Measurements from ENCODE around the gene GRID1.

Gene GRID1

DNA sequence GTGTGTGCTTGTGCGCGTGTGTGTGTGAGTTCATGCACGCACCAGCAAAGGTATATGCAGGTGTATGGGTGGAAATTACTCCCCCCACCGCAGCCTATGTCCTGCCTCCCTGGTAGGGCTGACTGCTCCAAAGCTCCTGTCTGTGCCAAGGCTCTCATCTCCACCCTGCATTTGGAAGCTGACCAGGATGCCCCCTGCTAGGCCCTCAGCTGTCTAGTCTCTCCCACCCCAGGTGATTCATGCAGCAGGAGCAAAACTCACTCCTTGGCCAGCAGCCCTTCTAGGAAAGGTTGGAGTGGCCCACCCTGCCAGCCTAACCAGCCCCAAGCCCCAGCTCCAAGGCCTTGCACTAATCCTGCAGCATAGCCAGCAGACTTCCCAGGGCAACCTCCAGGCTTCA is 148.4 kb downstream of the GRID1 start:
- DNase-seq (ENCODE audit: low read depth in 1 of 2, low spot score in 1 of 2), result no peak

DNA sequence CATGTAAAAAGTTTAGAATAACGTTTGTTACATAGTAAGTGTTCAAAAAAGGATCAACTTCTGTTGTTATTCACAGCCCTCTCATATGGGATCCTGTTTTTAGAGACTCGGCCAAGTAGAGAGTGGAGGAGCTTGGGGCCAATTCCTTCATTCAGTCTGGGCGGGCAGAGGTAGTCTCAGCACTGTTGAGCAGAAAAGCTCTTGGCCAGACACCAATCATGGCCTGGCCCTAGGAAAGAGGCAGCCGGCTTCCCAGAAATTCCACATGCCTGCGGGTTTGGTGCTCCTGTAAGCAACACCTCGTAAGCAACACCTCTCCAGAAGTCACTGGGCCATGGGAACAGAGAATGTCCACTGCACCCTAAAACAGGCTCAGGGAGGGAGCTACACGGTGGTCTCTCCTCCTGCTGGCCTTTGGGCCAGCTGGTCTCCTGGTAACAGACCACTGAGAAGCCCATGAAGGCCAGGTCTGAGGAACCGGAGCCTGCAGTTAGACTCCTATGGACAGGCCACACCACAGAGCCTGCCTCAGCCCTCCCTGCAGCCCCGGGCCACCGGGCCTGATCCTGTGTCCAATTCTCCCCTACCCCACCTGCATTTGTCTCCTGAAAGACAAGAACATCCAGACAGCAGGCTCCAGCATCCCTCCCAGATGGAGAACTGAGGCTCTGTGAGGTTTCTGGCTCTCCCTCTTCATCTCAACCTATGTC is 149.1 kb downstream of the GRID1 start:
- no peak for DNase-seq (ENCODE audit: low read depth in 1 of 2, low spot score in 1 of 2)

DNA sequence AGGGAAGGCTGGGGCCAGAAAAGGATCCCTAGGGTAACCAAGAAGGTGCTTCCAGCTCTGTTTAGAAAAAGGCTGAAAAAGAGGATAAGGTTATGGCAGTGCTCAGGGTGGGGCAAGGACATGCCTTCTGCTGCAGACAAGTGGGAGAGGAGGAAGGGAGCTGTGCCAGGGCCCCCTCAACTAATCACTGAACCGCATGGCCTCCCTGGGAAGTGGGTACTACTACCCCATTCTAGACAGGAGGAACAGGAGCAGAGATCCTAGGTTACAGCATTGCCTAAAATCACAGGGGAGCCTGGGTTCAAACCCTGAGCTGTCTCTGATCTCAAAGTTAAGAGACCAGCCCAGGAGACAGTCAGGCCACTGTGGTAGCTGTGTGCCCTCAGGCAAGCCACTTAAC is 149.7 kb downstream of the GRID1 start:
- DNase-seq (ENCODE audit: low read depth in 1 of 2, low spot score in 1 of 2), result no peak

DNA sequence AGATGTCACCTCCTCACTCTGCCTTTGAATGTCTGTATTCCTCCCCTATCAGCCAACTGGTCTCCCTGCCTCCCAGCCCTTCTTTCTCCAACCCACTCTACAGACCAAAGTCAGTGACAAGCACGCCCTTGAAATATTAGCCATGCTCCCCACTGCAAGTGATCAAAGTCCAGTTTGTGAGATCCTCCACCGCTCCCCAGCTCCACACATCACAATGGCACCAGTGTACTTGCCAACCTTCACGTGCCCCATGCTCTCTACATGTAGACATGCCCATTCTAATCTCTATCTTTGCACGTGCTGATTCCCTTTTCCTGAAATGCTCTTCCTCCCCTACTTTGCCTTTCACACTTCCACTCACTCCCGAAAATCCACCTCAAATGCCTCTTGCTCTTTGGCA is 150.9 kb downstream of the GRID1 start:
- DNase-seq (ENCODE audit: low read depth in 1 of 2, low spot score in 1 of 2), result no peak

DNA sequence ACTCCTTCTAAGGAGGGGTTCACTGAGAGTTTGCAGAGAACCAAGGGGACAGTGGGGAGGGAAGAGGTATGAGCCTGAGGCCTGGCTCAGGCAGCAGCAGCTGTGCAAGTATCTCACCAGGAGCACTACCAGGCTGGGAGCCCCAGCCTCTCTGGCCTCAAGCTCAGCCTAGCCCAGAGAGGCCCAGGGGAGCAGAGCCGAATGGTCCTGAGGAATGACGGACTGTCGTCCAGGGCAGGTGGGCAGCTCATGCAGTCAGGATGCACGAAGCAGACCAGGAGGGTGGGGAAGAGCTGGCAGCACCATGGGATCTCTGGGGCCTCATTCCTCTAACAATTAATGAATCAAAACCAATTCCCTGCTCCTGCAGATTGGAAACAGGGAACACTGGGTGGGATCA is 151.5 kb downstream of the GRID1 start:
- no peak for DNase-seq (ENCODE audit: low read depth in 1 of 2, low spot score in 1 of 2)

DNA sequence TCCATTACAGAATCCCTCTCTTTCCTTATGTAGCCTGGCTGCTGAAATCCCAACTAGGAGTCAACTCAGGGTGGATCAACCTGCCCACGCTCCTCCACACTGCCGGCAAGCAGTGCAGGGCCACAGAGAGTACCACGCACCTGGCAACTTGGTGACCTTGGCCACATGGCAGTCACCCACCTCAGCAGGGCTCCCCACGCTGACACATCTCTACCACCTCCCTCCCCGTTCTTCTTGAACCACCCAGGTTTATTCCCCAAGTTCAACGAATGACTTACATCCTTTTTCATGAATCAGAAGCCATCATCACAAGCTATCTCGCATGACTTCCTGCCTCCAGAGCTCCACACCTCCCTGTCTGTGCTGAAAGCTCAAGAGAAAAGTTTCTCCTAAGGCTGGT is 153.4 kb downstream of the GRID1 start:
- DNase-seq (ENCODE audit: low read depth in 1 of 2, low spot score in 1 of 2), result no peak

DNA sequence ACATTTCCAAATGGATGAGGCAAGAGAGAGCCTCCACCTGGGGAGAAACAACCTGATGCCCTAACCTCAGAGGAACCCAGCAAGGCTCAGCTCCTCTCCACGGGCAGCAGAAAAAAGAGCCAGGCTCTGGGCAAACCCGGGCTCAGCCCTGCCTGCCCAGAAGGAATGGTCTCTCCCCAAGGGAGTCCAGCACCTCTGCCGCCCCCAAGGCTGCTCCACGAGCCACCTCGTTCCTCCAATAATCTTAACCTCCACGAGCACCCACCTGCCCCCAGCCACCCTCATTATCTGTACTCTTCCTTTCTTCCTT is 154.2 kb downstream of the GRID1 start:
- no peak for DNase-seq (ENCODE audit: low read depth in 1 of 2, low spot score in 1 of 2)

DNA sequence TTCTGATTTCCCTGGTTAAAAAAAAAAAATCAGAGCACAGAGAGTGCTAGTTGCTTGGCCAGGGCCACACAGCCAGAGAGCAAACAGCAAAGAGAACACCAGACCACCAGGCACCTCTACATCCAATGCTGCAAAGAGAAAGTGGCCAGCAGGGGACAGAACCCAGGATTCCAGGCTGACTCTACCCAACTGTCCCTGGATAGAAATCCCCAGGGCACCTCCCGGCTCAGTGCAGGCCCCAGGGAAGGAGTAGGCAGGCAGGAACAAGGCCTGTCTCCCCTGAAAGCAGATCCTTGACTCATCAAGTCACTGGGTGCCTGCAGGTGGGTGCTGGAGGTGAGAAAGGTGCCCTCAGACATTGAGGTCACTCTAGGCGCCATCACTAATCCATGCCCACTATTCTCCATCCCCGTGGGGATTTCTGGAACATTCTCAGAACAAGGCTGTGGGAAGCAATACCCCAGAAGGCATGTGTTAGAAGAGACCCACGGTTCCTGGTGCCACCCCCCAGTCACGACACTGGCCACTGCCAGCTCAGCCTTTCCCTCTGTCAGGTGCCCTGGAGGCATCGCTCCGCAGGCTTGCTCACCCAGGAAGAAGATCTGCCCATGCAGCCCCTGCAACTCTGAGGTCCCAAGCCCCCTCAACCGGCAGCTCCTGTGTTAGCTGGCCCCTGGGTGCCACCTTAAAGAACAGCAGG is 154.8 kb downstream of the GRID1 start:
- DNase-seq (ENCODE audit: low read depth in 1 of 2, low spot score in 1 of 2), result no peak

DNA sequence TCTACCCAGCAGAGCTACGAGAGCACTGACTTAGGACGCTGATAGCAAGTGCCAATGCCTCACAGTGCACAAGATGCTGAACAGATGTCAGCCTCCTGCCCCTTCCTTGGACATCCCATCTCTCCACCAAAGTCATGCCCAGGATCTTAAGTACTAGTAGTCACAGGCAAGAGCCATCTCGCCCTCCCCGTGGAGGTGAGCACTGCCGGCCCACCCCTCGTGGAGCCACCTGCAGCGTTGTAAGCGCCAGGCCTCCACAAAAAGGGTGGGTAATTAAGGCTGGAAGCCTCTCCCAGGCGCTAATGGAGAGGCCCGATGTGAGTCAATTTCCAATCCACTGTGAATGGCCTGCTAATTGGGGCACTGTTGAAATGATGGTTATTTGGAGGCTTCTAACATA is 156.2 kb downstream of the GRID1 start:
- no peak for DNase-seq (ENCODE audit: low read depth in 1 of 2, low spot score in 1 of 2)

DNA sequence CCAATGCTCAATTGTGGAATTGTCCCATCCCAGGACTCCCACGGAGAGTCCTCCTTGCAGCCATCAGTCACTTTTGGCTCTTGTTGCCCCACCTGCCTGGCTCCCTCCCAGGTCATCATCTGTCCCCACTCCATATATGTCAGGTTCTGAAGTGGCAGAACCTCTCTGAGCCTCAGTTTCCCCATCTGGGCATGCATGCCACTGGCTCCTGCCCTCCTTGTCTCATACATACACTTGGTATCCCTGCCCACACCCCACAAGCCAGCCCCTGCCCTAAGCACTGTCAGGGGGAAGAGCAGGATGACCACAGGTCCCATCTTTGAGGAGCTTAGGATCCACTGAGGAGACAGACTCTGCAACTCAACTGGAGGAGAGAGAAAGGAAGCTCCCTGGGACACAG is 156.9 kb downstream of the GRID1 start:
- DNase-seq (ENCODE audit: low read depth in 1 of 2, low spot score in 1 of 2), result no peak

DNA sequence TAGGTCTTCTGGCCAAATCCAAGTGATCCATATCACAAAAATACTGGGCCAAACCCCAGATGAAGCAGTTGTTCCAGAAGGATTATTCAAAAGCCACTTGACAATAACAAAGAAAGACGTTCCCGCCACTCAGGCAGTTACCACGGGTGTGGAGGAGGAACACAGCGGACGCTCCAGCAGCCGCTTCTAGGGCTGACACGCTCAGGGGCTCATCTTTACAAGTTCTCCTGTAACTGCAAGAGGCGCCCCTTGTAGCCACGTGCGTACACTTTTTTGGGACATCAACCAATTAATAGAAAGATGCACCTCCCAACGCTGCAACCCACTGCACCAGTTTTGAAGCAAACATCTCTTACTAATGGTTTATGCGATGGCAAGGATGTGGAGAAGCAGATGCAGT is 159.4 kb downstream of the GRID1 start:
- no peak for DNase-seq (ENCODE audit: low read depth in 1 of 2, low spot score in 1 of 2)

DNA sequence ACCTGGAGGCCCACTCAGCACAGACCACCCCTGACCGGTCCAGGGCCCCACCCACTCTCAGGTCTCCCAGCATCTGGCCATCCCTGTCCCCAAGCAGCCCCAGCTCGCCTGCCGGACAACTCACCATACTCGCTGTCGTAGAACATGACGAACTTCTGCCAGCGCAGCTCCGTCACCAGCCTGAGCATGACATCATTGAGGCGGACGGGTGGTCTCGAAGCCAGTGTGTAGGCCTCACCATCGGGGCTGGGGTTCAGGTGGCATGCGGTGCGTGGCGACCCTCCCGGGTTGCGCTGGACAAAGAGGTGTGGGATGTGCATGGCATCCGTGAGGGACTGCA is 160.4 kb downstream of the GRID1 start:
- DNase-seq (ENCODE audit: low read depth in 1 of 2, low spot score in 1 of 2), result no peak

DNA sequence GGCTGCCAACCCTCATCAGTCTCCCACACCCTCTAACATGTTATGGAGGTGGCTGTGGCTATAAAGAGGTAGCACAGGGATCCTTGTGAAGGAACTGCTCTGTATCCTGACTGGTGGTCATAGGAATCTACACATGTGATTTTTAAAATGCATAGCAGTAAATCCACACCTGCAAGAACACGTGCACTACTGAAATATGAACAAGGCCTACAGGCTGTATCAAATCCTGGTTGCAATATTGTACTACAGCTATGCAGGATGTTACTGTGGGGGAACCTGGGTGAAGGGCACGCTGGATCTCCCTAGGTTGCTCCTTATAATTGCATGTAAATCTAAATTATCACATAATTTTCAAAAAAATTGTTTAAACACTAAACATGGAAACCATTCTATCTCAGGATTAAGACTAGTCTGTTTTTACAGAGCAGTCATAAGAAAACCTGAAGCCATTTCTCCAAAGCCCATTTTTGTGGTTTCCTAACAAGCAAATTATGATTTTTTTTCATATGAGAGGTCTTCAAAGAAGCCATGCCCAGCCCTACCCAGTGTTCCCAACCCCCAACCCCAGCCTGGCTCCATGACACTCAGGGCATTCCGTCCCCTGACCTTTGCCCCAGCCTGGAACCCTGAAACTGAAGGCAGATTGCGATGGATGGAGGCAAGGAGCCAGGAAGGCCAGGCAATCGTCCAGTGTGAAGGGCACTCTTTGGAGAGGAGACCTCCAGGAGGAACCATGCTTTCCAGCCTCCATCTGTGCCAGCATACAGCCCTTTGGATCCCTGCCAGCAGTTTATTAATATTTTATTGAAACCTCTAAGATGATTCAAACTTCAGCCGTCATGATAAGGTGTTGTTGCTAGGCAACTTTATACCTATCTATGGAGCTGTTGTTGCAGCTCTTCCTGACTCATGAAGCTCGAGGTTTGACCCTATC is 161.0 kb downstream of the GRID1 start:
- DNase-seq (ENCODE audit: low read depth in 1 of 2, low spot score in 1 of 2), result no peak

DNA sequence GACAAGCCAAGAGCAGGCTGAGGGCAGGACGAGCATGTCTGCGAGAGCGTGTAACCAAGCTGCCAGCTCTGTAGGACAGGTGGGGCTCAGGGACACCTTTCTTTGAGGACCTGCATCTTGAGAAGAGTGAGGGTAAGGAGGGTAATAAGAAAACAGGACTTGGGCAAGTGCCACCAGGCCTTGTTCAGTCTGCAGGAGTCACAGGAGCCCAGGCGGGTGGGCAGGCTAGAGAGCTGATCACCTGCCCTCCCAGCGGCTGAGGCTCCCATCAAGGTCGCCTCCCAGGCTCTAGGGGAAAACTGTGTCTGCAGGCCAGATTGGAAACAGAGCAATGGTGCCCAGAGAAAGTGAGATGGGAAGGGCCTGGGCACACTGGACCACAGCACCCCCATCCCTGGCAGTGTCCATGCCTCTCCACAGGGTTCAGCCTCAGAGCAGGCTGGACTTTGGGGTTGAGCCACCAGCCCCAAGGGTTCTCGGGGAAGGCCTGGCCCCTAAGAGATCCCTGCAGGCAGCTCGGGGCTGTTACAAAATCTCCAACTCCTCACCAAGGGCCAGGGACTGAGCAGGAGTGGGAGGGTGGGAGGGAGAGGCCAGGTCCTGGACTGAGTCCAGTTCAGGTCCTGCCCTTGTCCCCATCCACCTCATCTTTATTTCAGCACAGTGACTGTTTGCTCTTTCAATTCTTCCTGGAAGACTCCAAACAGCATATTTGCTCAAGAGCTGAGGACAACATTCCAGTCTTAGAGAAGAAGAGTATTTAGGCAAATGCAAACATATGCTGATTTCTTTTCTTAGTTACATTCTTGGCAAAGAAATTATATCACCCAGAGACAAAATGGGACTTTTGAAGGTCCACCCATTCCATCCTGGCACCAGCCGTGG is 161.9 kb downstream of the GRID1 start:
- no peak for DNase-seq (ENCODE audit: low read depth in 1 of 2, low spot score in 1 of 2)

DNA sequence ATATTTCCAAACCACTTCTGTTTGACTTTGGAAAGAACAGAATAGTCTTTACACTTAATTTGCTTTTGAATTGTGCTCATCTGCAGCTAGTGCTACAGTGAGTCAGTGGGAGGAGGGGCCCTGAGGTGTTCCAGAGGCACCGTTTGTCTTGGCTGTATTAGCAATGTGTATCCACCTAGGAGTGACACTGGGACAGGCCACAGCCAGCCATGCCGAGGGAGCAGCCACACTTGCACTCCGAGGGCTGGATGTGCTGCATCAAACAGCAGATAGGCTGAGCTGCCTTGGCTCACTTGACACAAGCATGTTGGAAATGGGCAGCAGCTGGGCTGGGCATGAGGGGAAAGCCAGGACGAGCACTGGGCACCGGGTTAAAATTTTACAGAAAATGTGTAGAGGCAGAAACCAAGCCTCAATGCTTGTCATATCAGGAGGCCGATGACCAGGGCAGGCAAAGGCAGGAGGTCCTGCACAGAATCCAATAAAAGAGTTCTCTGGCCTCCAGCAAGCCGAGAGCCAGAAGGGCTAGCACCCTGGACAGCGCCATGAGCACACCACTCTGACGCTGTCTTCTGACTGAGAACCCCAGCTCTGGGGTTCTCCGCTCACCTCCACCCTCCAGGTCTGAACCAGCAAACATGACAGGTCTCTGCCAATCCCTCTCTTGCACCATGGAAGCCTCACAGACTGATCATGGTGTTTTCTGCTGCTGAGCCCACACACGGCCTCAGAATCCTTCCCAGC is 163.3 kb downstream of the GRID1 start:
- DNase-seq (ENCODE audit: low read depth in 1 of 2, low spot score in 1 of 2), result no peak

DNA sequence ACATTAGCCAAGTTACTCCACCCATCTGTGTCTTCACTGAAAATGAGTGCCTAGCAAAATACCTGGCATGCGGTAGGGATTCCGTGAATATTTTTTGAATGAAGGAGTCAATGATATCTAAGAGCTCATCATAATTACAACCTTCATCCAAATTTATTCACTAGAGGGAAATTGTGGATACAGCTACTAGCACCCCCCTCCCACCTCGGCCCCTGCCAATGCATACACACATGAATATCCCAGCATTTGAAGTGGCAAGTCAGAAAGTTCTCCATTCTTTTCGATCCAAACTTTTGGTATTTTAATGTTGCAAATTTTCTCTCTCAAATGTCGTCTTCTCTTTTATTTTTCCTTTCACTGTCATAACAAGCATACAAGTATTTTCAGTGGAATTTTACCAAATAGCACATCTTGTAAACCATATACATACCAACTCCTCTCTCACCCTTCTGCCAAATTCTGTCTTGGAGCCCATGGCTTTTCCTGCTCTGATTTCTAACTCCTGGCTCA is 164.3 kb downstream of the GRID1 start:
- no peak for DNase-seq (ENCODE audit: low read depth in 1 of 2, low spot score in 1 of 2)

DNA sequence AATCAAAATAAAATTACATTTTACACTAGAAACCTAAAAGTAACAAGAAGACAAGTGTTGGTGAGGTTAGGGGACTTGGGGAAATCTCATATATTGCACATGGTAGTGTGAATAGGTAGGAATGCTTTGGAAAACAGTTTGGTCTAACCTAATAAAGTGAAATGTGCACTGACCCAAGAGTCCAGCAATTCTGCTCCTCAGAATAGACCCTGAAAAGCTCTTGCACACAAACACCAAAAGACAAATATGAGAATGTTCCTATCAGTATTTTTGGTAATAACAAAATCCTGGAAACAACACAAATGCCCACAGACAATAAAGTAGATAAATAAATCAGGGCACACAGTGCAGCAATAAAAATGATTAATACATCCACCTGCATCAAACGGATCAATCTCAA is 165.7 kb downstream of the GRID1 start:
- no peak for DNase-seq (ENCODE audit: low read depth in 1 of 2, low spot score in 1 of 2)

DNA sequence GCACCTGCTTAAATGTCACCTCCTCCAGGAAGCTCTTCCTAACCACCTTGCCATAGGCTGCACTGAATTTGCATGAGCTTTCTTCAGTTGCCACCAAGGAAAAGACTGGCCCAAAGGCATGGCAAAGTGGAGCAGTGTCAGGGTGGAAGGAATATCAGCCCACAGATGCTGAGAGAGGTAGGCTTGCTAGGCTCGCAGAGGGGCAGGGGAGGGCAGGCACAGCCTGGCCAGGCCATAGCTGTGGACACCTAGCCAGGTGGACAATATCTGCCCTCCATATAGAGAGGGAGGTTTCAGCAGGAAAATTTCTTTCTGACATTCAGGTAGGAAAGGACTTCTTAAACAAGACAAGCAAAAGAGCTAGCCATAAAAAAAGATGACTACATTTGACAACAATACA is 166.3 kb downstream of the GRID1 start:
- DNase-seq (ENCODE audit: low read depth in 1 of 2, low spot score in 1 of 2), result no peak

DNA sequence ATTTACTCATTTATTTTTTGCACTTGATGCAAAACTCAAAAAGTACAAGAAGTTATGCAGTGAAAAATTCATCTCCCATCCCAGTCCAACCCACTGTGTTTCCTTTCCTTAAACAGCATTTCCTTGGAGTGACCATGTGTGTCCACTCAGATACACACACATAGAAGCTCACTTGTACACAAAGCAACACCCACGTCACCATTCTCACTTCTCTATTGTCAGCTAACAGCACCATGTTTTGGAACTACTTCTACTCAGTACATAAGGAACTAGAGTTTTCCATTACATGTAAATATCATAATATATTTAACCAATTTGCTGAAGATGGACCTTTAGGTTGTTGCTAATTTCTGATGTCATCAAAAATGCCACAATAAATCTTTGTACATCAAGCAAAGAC is 167.6 kb downstream of the GRID1 start:
- DNase-seq (ENCODE audit: low read depth in 1 of 2, low spot score in 1 of 2), result no peak

DNA sequence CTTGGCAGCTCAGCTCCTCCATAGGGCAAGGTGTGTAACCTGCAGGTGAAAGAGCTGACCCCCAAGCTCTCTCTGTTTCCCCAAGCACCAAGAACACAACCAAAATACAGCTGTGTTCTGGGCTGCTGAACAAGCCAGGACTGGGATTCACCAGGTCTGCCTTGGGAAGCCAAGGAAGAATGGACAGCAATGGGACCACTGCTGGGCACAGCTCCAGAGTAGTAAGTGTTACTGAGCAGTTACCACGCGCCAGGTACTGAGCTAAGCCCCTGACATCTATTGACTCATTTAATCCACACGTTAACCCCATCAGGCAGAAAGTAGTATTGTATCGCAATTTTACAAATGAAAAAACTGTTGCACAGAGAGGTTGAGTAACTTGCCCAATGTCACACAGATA is 168.3 kb downstream of the GRID1 start:
- no peak for DNase-seq (ENCODE audit: low read depth in 1 of 2, low spot score in 1 of 2)
